Hepatocyte (in vitro differentiated cells): ENCODE results near the gene THEM5. TPM values are rescaled to one million over a fixed set of nuclear protein-coding genes. Genes with fewer than 3 reads are reported as not detected.

Source experiments
- DNase-seq: peaks from one replicate; pipeline ENCODE4 v3.0.0-alpha.2; 2016; ENCODE audit warnings: low spot score
- H2AFZ ChIP-seq: fragments of 200-600 bp; sonication (generic); 2 replicates; pipeline ENCODE4 v1.6.0; 2016; ENCODE audit warnings: antibody characterized with exemption, mild to moderate bottlenecking
- H3K27ac ChIP-seq: fragments of 200-600 bp; sonication (generic); 2 replicates; pipeline ENCODE4 v1.5.1; 2016; ENCODE audit warnings: mild to moderate bottlenecking
- H3K27me3 ChIP-seq: fragments of 200-600 bp; sonication (generic); 2 replicates; pipeline ENCODE4 v1.6.1; 2016
- H3K36me3 ChIP-seq: fragments of 200-600 bp; sonication (generic); replicated peaks from 2 replicates; pipeline ENCODE4 v1.5.1; 2016; ENCODE audit warnings: low read depth; ENCODE audit not compliant: insufficient read depth
- H3K4me1 ChIP-seq: fragments of 200-600 bp; sonication (generic); 2 replicates; pipeline ENCODE4 v1.5.1; 2016; ENCODE audit warnings: mild to moderate bottlenecking, moderate library complexity; ENCODE audit not compliant: insufficient read depth
- H3K4me2 ChIP-seq: fragments of 200-600 bp; sonication (generic); 2 replicates; pipeline ENCODE4 v1.6.0; 2016
- H3K4me3 ChIP-seq: fragments of 200-600 bp; sonication (generic); 2 replicates; pipeline ENCODE4 v1.5.1; 2016; ENCODE audit warnings: mild to moderate bottlenecking
- H3K79me2 ChIP-seq: fragments of 200-600 bp; sonication (generic); 2 replicates; pipeline ENCODE4 v1.6.0; 2017; ENCODE audit warnings: mild to moderate bottlenecking
- H3K9me2 ChIP-seq: fragments of 200-600 bp; sonication (generic); replicated peaks from 2 replicates; pipeline ENCODE4 v1.6.0; 2017; ENCODE audit warnings: mild to moderate bottlenecking; ENCODE audit not compliant: insufficient read depth
- H3K9me3 ChIP-seq: fragments of 200-600 bp; sonication (generic); 2 replicates; pipeline ENCODE4 v1.5.1; 2016; ENCODE audit warnings: low read depth, mild to moderate bottlenecking
- H4K20me1 ChIP-seq: fragments of 200-600 bp; sonication (generic); 2 replicates; pipeline ENCODE4 v1.6.0; 2016; ENCODE audit warnings: mild to moderate bottlenecking; ENCODE audit not compliant: insufficient read depth, poor library complexity, severe bottlenecking
- EZH2 ChIP-seq: fragments of 200-600 bp; sonication (generic); IDR thresholded peaks from 2 replicates; pipeline ENCODE4 v1.6.1; 2016; ENCODE audit warnings: antibody characterized with exemption, mild to moderate bottlenecking, borderline replicate concordance
- EZH2phosphoT487 ChIP-seq: fragments of 200-600 bp; sonication (generic); IDR thresholded peaks from one replicate; pipeline ENCODE4 v1.6.1; 2018; ENCODE audit warnings: antibody characterized with exemption, mild to moderate bottlenecking, low read depth, moderate library complexity; ENCODE audit not compliant: unreplicated experiment, severe bottlenecking
- WGBS: methylation state at CpG from one replicate; pipeline ENCODE4 v1.1.6; 2016; ENCODE audit warnings: low lambda C conversion rate; ENCODE audit errors: missing lambda C conversion rate; 5-methylcytosine and 5-hydroxymethylcytosine counted together
- polyA plus RNA-seq: library from polyadenylated mRNA; unstranded; fragments of >200 nt; fragmentation: Nextera tagmentation; extraction: Ambion mirVana; gene quantifications from 2 replicates; pipeline ENCODE4 v1.2.1, GENCODE V29; 2016
- total RNA-seq: library from RNA; depleted of rRNA; stranded (reverse); fragments of >200 nt; gene quantifications from 2 replicates; pipeline ENCODE4 v1.2.3, GENCODE V29; 2014
- TF ChIP-seq, protein P1 (sequence below): fragments of 200-600 bp; sonication (generic); IDR thresholded peaks from 2 replicates; pipeline ENCODE4 v1.5.1; 2016; ENCODE audit warnings: antibody characterized with exemption, mild to moderate bottlenecking; ENCODE audit not compliant: poor library complexity

THEM5 gene
- total and polyA plus RNA-seq, 2 experiments from 2014 or later = 0.21 TPM; not detected in 1

- WGBS = 79% methylated on average over 12 of the region's 12 CpGs
Measured at GRCh38 chr1:151805066-151805820, 48.3 kb downstream of the THEM5 start, which contains the start of gene LINGO4. Gene LINGO4, minus strand, starts transcription at chr1:151805419. Its CDS starts 2,715 bp downstream, at chr1:151802704.

DNA sequence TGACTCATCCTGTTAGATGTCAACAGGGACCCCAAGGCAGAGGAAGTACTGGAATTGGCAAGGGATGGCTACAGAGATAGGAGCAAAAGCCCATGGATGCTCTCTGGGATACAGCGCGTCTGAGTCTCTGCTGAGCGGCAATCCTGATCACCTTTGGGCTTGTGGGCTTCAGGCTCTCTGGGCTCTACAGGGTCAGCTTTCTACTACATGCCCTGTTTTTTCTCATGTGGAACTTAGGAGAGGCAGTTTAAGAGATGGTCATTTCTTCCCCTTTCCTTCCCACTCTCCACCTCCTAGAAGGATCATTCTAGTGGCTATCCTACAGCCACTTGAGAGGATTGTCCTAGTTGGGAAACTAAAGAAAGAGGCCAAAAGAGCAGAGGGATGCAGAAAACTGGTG, 49.6 kb downstream of the THEM5 start:
- peaks cover 19% of the 10 kb centered on the region for H3K27me3 ChIP-seq

More at GRCh38 chr1:151805066-151805820, 48.3 kb downstream of the THEM5 start, which contains the start of gene LINGO4:
- Histone ChIP-seq H2AFZ (no peak within 1 kb of the TSS), H3K9me2 (no peaks in the 10 kb centered on the region), H3K36me3 (no peaks in the 10 kb centered on the region), H4K20me1 (no peaks in the 10 kb centered on the region), H3K4me2 (no peak within 1 kb of the TSS), H3K27ac (no peak within 1 kb of the TSS), H3K4me3 (no peak within 1 kb of the TSS), H3K79me2 (no peaks in the 10 kb centered on the region), H3K4me1 (no peaks in the 10 kb centered on the region), H3K27me3 (peaks cover 13% of the 10 kb centered on the region), H3K9me3 (no peaks in the 10 kb centered on the region)
- TF ChIP-seq EZH2phosphoT487 = no peak
- no peak for TF ChIP-seq EZH2
- TF ChIP-seq, protein P1, sequence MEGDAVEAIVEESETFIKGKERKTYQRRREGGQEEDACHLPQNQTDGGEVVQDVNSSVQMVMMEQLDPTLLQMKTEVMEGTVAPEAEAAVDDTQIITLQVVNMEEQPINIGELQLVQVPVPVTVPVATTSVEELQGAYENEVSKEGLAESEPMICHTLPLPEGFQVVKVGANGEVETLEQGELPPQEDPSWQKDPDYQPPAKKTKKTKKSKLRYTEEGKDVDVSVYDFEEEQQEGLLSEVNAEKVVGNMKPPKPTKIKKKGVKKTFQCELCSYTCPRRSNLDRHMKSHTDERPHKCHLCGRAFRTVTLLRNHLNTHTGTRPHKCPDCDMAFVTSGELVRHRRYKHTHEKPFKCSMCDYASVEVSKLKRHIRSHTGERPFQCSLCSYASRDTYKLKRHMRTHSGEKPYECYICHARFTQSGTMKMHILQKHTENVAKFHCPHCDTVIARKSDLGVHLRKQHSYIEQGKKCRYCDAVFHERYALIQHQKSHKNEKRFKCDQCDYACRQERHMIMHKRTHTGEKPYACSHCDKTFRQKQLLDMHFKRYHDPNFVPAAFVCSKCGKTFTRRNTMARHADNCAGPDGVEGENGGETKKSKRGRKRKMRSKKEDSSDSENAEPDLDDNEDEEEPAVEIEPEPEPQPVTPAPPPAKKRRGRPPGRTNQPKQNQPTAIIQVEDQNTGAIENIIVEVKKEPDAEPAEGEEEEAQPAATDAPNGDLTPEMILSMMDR = no peak
- no peak for DNase-seq

DNA sequence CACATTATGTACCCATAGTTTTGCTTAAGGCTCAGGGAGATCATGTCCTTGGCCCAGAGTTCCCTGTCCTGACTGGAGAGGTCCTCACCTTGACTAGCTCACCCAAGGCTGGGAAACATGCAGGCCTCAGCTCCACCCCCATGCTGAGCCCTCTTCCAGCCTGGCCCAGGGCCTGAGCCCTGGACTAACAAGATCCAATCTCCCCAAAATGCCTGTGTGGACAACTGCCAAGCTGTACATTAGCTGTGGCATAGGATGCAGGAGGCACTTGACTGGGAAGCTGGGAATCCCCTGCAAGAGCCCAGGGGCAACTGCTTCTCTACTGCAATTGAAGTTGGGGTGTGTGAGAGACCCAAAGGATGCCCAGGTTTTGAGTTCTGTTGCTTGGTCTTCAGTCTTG, 50.3 kb downstream of the THEM5 start:
- Histone ChIP-seq H3K9me3 (no peaks in the 10 kb centered on the region), H3K27ac (no peak overlapping the region), H3K27me3 (peaks cover 22% of the 10 kb centered on the region), H3K4me2 (no peak overlapping the region), H3K4me1 (no peaks in the 10 kb centered on the region), H2AFZ (no peak overlapping the region), H4K20me1 (no peaks in the 10 kb centered on the region), H3K4me3 (no peak overlapping the region), H3K79me2 (no peaks in the 10 kb centered on the region), H3K36me3 (no peaks in the 10 kb centered on the region), H3K9me2 (no peaks in the 10 kb centered on the region)
- TF ChIP-seq, protein P1 = no peak
- TF ChIP-seq EZH2phosphoT487 (no peak), EZH2 (no peak)
- no peak for DNase-seq

More for the DNA sequence above, 49.6 kb downstream of the THEM5 start:
- Histone ChIP-seq H3K27ac (no peak overlapping the region), H3K4me3 (no peak overlapping the region), H3K9me2 (no peaks in the 10 kb centered on the region), H3K4me1 (no peaks in the 10 kb centered on the region), H3K36me3 (no peaks in the 10 kb centered on the region), H3K4me2 (no peak overlapping the region), H4K20me1 (no peaks in the 10 kb centered on the region), H3K9me3 (no peaks in the 10 kb centered on the region), H3K79me2 (no peaks in the 10 kb centered on the region), H2AFZ (no peak overlapping the region)
- WGBS = 100% methylated on average over 3 of the region's 3 CpGs
- no peak for DNase-seq
- TF ChIP-seq EZH2 (no peak), EZH2phosphoT487 (no peak)
- TF ChIP-seq, protein P1 = no peak
